Measurements from ENCODE around the gene TLCD4. TPM values are rescaled to one million over a fixed set of nuclear protein-coding genes. Genes with fewer than 3 reads are reported as not detected.

TLCD4 gene
- total RNA-seq, 1 donor from 2014 or later = 6.2 TPM

- H3K4me3 Mint-ChIP-seq = peak overlapping the region; percentile 97
Observed at GRCh38 chr1:95072117-95072516, 45.0 kb upstream of the TLCD4 start.

DNA sequence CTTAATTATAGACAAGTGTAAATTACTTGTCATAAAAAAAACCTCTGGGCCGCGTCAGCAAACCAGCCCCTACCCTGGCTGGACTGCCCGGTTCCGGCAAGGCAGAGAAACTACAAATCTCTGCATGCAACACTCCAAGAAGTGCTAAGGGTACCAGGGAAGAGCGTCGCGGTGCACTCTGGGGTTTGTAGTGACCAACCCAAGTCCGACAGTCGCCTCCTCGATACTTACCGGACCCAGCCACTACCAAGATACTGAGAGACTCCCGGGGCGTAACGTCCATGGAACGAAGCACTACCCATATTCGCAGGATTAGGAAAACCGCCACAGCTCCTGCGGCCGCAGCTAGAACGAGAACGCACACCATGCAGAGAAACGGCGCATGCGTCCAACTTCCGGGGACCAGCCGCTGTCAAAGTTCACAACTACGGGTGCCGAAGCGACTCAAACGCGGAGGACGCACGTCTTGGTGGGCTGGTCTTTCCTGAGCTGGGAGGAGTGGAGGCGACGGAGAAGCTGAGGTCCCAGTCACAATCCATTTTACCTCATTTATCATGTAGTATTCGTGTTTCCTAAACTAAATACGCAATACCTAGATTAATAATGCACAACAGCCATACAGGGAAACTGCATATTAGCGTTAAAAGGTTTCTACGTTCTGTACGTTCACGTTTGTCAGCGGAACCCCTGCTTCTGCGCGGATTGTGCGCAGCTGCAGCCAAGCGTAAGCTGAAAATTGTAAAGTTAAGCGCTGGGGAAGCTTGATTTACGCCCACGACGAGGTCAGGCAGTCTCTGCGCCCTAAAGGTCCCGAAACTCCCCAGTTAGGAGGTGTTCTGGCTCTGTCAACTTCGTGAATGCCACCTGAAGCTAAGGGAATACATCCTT is 44.4 kb upstream of the TLCD4 start, which contains the start of gene ALG14:
Gene ALG14, minus strand, starts transcription at position 420 of the 888 bp plus-strand sequence. Its CDS starts 53 bp downstream, at position 367.
- Mint-ChIP-seq H3K36me3 (peaks cover 2% of the 10 kb centered on the region), H3K4me1 (peaks cover 11% of the 10 kb centered on the region), H3K27ac (peak within 1 kb of the TSS; percentile 98), H3K27me3 (ENCODE audit: low read depth) (no peaks in the 10 kb centered on the region), H3K4me3 (peak within 1 kb of the TSS; percentile 97), H3K9me3 (no peaks in the 10 kb centered on the region)
- DNase-seq (ENCODE audit: low spot score in 2 of 2, unreplicated experiment in 2 of 2) = peak; percentile 86 to 92
- no peak for TF ChIP-seq CTCF (IDR thresholded peaks at IDR 0.05; ENCODE audit: unreplicated experiment)

More at GRCh38 chr1:95072117-95072516, 45.0 kb upstream of the TLCD4 start:
- Mint-ChIP-seq H3K4me1 (peaks cover 11% of the 10 kb centered on the region), H3K36me3 (peaks cover 2% of the 10 kb centered on the region), H3K27ac (peak overlapping the region; percentile 98), H3K27me3 (ENCODE audit: low read depth) (no peaks in the 10 kb centered on the region), H3K9me3 (no peaks in the 10 kb centered on the region)
- no peak for TF ChIP-seq CTCF (IDR thresholded peaks at IDR 0.05; ENCODE audit: unreplicated experiment)
- no peak for DNase-seq (ENCODE audit: low spot score in 2 of 2, unreplicated experiment in 2 of 2)

- H3K27me3 Mint-ChIP-seq (ENCODE audit: low read depth) = no peaks in the 10 kb centered on the region
- DNase-seq (ENCODE audit: low spot score in 2 of 2, unreplicated experiment in 2 of 2) = no peak
- peak overlapping the region; percentile 97 for H3K4me3 Mint-ChIP-seq
- no peaks in the 10 kb centered on the region for H3K9me3 Mint-ChIP-seq
- H3K36me3 Mint-ChIP-seq = peaks cover 2% of the 10 kb centered on the region
- no peak for TF ChIP-seq CTCF (IDR thresholded peaks at IDR 0.05; ENCODE audit: unreplicated experiment)
- H3K27ac Mint-ChIP-seq = peak overlapping the region; percentile 98
- H3K4me1 Mint-ChIP-seq = peaks cover 11% of the 10 kb centered on the region
Observed at GRCh38 chr1:95073446-95073845, 43.7 kb upstream of the TLCD4 start.

DNA sequence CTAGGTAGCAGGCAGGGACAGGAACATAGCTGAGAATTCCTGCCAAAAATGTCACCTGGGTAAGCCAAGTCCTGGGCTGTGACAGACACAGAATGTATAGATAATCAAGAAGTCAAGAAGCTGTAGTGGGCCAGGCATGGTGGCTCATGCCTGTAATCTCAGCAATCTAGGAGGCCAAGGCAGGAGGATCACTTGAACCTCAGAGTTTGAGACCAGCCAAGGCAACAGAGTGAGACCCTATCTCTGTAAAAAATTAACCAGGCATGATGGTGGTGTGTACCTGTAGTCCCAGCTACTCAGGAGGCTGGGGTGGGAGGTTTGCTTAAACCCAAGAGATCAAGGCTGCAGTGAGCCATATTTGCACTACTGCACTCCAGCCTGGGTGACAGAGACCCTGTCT is 41.1 kb upstream of the TLCD4 start:
- DNase-seq (ENCODE audit: low spot score in 2 of 2, unreplicated experiment in 2 of 2) = no peak
- no peak for TF ChIP-seq CTCF (IDR thresholded peaks at IDR 0.05; ENCODE audit: unreplicated experiment)
- H3K9me3 Mint-ChIP-seq = no peaks in the 10 kb centered on the region
- H3K4me1 Mint-ChIP-seq = peaks cover 11% of the 10 kb centered on the region
- no peak overlapping the region for H3K27ac Mint-ChIP-seq
- no peaks in the 10 kb centered on the region for H3K36me3 Mint-ChIP-seq
- no peaks in the 10 kb centered on the region for H3K27me3 Mint-ChIP-seq (ENCODE audit: low read depth)
- H3K4me3 Mint-ChIP-seq = no peak overlapping the region

DNA sequence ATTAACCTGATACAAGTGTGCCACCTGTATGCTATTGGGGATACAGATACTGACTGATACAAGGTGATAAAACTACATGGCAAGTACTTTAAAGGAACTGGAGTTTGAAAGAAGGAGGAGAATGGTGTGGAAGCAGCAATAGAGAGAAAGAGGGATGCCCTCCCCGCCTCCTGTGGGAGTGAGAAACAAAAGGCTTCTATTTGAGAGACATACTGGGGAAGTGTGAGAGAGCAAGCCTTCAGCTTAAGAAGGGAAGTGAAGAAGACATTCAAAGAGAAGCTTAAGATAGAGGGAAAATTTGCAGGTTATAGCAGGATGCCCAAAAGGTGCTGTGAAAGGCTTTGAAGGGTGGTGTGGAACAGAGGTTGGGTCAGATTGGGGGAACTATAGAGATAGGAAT is 36.7 kb upstream of the TLCD4 start:
- DNase-seq (ENCODE audit: low spot score in 2 of 2, unreplicated experiment in 2 of 2) = no peak
- peaks cover 4% of the 10 kb centered on the region for H3K4me1 Mint-ChIP-seq
- TF ChIP-seq CTCF (IDR thresholded peaks at IDR 0.05; ENCODE audit: unreplicated experiment) = no peak
- no peaks in the 10 kb centered on the region for H3K9me3 Mint-ChIP-seq
- no peaks in the 10 kb centered on the region for H3K27me3 Mint-ChIP-seq (ENCODE audit: low read depth)
- H3K4me3 Mint-ChIP-seq = no peak overlapping the region
- H3K36me3 Mint-ChIP-seq = no peaks in the 10 kb centered on the region
- no peak overlapping the region for H3K27ac Mint-ChIP-seq

All from mesothelial cell of epicardium (in vitro differentiated cells).